GM18519 (cell line): ENCODE measurements around the gene IL6.
A peak's percentile ranks its signal among the peaks of the same experiment; 100 is the strongest.
"Not testable (repeated sequence)": the region's sequence is repeated elsewhere in the genome, so short reads cannot be mapped to it uniquely, and the experiment has no call there.

Source experiments
- ATAC-seq: cut with Tn5 transposase; IDR thresholded peaks from one replicate; pipeline ENCODE4 v1.9.1; 2021; ENCODE audit warnings: mild to moderate bottlenecking, moderate library complexity; ENCODE audit not compliant: unreplicated experiment, low FRiP score

Gene IL6

DNA sequence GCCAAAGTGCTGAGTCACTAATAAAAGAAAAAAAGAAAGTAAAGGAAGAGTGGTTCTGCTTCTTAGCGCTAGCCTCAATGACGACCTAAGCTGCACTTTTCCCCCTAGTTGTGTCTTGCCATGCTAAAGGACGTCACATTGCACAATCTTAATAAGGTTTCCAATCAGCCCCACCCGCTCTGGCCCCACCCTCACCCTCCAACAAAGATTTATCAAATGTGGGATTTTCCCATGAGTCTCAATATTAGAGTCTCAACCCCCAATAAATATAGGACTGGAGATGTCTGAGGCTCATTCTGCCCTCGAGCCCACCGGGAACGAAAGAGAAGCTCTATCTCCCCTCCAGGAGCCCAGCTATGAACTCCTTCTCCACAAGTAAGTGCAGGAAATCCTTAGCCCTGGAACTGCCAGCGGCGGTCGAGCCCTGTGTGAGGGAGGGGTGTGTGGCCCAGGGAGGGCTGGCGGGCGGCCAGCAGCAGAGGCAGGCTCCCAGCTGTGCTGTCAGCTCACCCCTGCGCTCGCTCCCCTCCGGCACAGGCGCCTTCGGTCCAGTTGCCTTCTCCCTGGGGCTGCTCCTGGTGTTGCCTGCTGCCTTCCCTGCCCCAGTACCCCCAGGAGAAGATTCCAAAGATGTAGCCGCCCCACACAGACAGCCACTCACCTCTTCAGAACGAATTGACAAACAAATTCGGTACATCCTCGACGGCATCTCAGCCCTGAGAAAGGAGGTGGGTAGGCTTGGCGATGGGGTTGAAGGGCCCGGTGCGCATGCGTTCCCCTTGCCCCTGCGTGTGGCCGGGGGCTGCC lies at the start of gene IL6:
Gene IL6 (plus strand): TSS at position 294 of the 807 bp plus-strand sequence. CDS start 63 bp downstream, at position 357.
- no peak for ATAC-seq

DNA sequence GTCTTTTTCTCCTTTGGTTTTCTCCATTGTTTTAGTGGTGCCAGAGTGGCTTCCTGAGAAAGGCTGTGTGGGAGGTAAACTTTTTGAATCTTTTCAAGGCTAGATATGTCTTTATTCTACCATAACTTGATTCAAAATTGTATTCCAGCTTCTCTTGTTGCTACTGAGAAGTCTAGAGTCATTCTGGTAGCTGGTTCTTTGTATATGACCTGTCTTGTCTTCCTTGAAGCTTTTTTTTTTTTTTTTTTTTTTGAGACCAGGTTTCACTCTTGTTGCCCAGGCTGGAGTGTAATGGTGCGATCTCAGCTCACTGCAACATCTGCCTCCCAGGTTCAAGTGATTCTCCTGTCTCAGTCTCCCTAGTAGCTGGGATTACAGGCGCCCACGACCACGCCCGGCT lies 49.7 kb upstream of the IL6 start:
- ATAC-seq = not testable (repeated sequence)

DNA sequence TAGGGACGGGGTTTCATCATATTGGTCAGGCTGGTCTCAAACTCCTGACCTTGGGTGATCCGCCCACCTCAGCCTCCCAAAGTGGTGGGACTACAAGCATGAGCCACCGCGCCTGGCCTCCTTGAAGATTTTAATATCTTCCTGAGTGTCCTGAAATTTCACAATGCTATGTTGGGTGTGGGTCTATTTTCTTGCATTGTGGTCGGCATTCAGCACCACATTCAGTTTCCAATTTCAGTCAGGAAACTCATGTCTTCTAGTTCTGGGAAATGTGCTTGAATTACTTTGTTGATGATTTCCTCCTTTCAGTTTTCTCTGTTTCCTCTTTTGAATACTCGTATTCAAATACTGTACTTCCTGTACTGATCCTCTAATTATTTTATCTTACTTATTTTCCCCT lies 49.3 kb upstream of the IL6 start:
- ATAC-seq = no peak

GRCh38 chr7:22680482-22680911 lies 46.5 kb upstream of the IL6 start:
- ATAC-seq = no peak

GRCh38 chr7:22681312-22681711 lies 45.7 kb upstream of the IL6 start:
- ATAC-seq = no peak

DNA sequence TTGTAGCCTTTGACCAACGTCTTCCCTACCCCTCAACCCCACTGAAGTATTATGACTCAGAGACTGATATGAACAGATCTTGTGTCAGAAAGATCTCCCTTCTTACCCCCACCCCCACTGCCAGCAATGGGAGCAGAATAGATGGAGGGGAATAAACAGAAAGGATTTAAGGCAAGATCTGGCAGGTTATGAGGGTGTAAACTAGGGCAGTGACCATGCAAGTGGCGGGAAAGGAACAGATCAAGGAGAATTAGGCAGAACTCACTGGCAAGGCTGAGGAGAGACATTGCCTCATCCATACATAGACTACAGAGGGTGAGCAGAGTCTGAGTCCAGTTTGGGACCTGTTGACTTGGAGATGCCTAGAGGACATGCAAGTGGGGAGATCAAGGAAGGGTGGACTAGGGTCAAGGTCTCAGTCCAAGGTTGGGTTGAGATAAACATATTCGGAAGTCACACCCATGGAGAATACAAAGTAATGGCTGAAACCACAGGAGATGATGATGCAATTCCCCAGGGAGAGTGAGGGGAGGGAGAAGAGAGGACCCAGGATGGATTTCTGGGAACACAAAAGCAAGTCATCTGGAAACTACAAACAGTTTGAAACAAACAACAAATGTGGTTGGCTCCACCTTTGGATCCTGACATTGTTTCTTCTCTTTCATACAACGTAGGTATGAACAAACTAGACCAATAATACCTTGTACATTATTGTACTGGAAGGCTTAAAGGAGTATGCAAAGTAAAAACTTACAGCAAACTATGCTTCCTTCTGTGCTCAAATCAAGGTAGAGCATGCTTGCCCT lies 44.9 kb upstream of the IL6 start:
- ATAC-seq = no peak

- no peak for ATAC-seq
Measured at GRCh38 chr7:22683379-22683778, 43.6 kb upstream of the IL6 start.

- no peak for ATAC-seq
Measured at GRCh38 chr7:22686620-22687019, 40.4 kb upstream of the IL6 start.

- no peak for ATAC-seq
Measured at GRCh38 chr7:22688084-22688483, 38.9 kb upstream of the IL6 start.

DNA sequence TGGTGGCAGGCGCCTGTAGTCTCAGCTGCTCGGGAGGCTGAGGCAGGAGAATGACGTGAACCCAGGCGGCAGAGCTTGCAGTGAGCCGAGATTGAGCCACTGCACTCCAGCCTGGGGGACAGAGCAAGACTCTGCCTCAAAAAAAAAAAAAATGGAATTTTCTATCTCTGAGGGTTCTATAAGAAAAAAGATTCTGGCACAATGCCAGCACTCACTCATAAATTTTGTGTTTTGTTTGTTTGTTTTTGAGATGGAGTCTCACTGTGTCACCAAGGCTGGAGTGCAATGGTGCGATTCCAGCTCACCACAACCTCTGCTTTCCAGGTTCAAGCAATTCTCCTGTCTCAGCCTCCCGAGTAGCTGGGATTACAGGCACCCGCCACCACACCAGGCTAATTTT lies 38.1 kb upstream of the IL6 start:
- not testable (repeated sequence) for ATAC-seq

GRCh38 chr7:22694597-22695207 lies 32.3 kb upstream of the IL6 start:
- no peak for ATAC-seq

- ATAC-seq = no peak
Measured at GRCh38 chr7:22695476-22696132, 31.4 kb upstream of the IL6 start.

- ATAC-seq = no peak
Measured at GRCh38 chr7:22696541-22697228, 30.3 kb upstream of the IL6 start.

- no peak for ATAC-seq
Measured at GRCh38 chr7:22697322-22697859, 29.6 kb upstream of the IL6 start.

- peak; percentile 60 for ATAC-seq
Measured at GRCh38 chr7:22697876-22698606, 29.0 kb upstream of the IL6 start.

GRCh38 chr7:22698767-22699166 lies 28.2 kb upstream of the IL6 start:
- ATAC-seq = no peak

- no peak for ATAC-seq
Measured at GRCh38 chr7:22700559-22701002, 26.4 kb upstream of the IL6 start.

GRCh38 chr7:22702516-22702915 lies 24.5 kb upstream of the IL6 start:
- no peak for ATAC-seq
